ENCODE measurements around the gene HEATR5B. TPM values are rescaled to one million over a fixed set of nuclear protein-coding genes. Genes with fewer than 3 reads are reported as not detected.

Gene HEATR5B
- total RNA-seq, 1 donor from 2014 or later: 15.7 TPM

GRCh38 chr2:37084797-37085196 lies 625 bp upstream of the HEATR5B start:
- peak overlapping the region; percentile 71 for H3K27ac ChIP-seq (ENCODE audit: low read depth, low read length)
- peaks cover 6% of the 10 kb centered on the region for H3K36me3 Mint-ChIP-seq (ENCODE audit: low read depth, unreplicated experiment)
- FAIRE-seq (no peak), DNase-seq (ENCODE audit: low read depth) (no peak)
- H3K4me1 ChIP-seq (ENCODE audit: insufficient read depth, low read length): peaks cover 19% of the 10 kb centered on the region
- H2AFZ ChIP-seq (ENCODE audit: low read depth, low read length): peak overlapping the region; percentile 98
- TF ChIP-seq, protein P1, sequence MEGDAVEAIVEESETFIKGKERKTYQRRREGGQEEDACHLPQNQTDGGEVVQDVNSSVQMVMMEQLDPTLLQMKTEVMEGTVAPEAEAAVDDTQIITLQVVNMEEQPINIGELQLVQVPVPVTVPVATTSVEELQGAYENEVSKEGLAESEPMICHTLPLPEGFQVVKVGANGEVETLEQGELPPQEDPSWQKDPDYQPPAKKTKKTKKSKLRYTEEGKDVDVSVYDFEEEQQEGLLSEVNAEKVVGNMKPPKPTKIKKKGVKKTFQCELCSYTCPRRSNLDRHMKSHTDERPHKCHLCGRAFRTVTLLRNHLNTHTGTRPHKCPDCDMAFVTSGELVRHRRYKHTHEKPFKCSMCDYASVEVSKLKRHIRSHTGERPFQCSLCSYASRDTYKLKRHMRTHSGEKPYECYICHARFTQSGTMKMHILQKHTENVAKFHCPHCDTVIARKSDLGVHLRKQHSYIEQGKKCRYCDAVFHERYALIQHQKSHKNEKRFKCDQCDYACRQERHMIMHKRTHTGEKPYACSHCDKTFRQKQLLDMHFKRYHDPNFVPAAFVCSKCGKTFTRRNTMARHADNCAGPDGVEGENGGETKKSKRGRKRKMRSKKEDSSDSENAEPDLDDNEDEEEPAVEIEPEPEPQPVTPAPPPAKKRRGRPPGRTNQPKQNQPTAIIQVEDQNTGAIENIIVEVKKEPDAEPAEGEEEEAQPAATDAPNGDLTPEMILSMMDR (IDR thresholded peaks at IDR 0.05; ENCODE audit: insufficient read depth, low read depth, low read length): no peak
- TF ChIP-seq EZH2 (IDR thresholded peaks at IDR 0.05; ENCODE audit: insufficient read depth, low read length): no peak
- H3K36me3 ChIP-seq (ENCODE audit: insufficient read depth, low read length): peaks cover 4% of the 10 kb centered on the region
- H3K79me2 ChIP-seq (ENCODE audit: insufficient read depth, low read length): peaks cover 55% of the 10 kb centered on the region
- H3K27me3 Mint-ChIP-seq (ENCODE audit: low read depth, unreplicated experiment): no peaks in the 10 kb centered on the region
- no peak overlapping the region for H3K4me3 Mint-ChIP-seq (ENCODE audit: unreplicated experiment)
- H3K27ac Mint-ChIP-seq (ENCODE audit: unreplicated experiment): no peak overlapping the region
- peak overlapping the region; percentile 88 for H3K9ac ChIP-seq (ENCODE audit: low read length)
- H3K4me1 Mint-ChIP-seq (ENCODE audit: low read depth, unreplicated experiment): peaks cover 3% of the 10 kb centered on the region
- no peaks in the 10 kb centered on the region for H3K9me3 Mint-ChIP-seq (ENCODE audit: unreplicated experiment)
- H3K4me3 ChIP-seq (ENCODE audit: insufficient read depth, low read depth, low read length): peak overlapping the region; percentile 99
- H3K4me2 ChIP-seq (ENCODE audit: low read length): peak overlapping the region; percentile 90
- H4K20me1 ChIP-seq (ENCODE audit: insufficient read depth, low read length): no peaks in the 10 kb centered on the region
- H3K9me3 ChIP-seq (ENCODE audit: insufficient read depth, low read depth, low read length): no peaks in the 10 kb centered on the region
- H3K27me3 ChIP-seq (ENCODE audit: insufficient read depth, low read length): no peaks in the 10 kb centered on the region

GRCh38 chr2:37080689-37081088 lies 3.5 kb downstream of the HEATR5B start:
- peaks cover 54% of the 10 kb centered on the region for H3K79me2 ChIP-seq (ENCODE audit: insufficient read depth, low read length)
- no peaks in the 10 kb centered on the region for H3K27me3 Mint-ChIP-seq (ENCODE audit: low read depth, unreplicated experiment)
- no peak overlapping the region for H3K27ac Mint-ChIP-seq (ENCODE audit: unreplicated experiment)
- H3K9me3 Mint-ChIP-seq (ENCODE audit: unreplicated experiment): no peaks in the 10 kb centered on the region
- TF ChIP-seq, protein P1 (IDR thresholded peaks at IDR 0.05; ENCODE audit: insufficient read depth, low read depth, low read length): no peak
- TF ChIP-seq EZH2 (IDR thresholded peaks at IDR 0.05; ENCODE audit: insufficient read depth, low read length): no peak
- H2AFZ ChIP-seq (ENCODE audit: low read depth, low read length): no peak overlapping the region
- no peak for FAIRE-seq
- peaks cover 12% of the 10 kb centered on the region for H3K36me3 ChIP-seq (ENCODE audit: insufficient read depth, low read length)
- H3K9me3 ChIP-seq (ENCODE audit: insufficient read depth, low read depth, low read length): no peaks in the 10 kb centered on the region
- H3K4me2 ChIP-seq (ENCODE audit: low read length): no peak overlapping the region
- H3K4me1 ChIP-seq (ENCODE audit: insufficient read depth, low read length): peaks cover 18% of the 10 kb centered on the region
- H3K36me3 Mint-ChIP-seq (ENCODE audit: low read depth, unreplicated experiment): peaks cover 10% of the 10 kb centered on the region
- H3K4me3 ChIP-seq (ENCODE audit: insufficient read depth, low read depth, low read length): no peak overlapping the region
- DNase-seq (ENCODE audit: low read depth): no peak
- no peak overlapping the region for H3K4me3 Mint-ChIP-seq (ENCODE audit: unreplicated experiment)
- H3K4me1 Mint-ChIP-seq (ENCODE audit: low read depth, unreplicated experiment): peaks cover under 1% of the 10 kb centered on the region
- no peaks in the 10 kb centered on the region for H3K27me3 ChIP-seq (ENCODE audit: insufficient read depth, low read length)
- H4K20me1 ChIP-seq (ENCODE audit: insufficient read depth, low read length): no peaks in the 10 kb centered on the region
- no peak overlapping the region for H3K27ac ChIP-seq (ENCODE audit: low read depth, low read length)
- no peak overlapping the region for H3K9ac ChIP-seq (ENCODE audit: low read length)

- Histone ChIP-seq H3K4me1 (ENCODE audit: insufficient read depth, low read length) (peaks cover 14% of the 10 kb centered on the region), H3K27ac (ENCODE audit: low read depth, low read length) (no peak overlapping the region), H4K20me1 (ENCODE audit: insufficient read depth, low read length) (no peaks in the 10 kb centered on the region), H3K79me2 (ENCODE audit: insufficient read depth, low read length) (peaks cover 54% of the 10 kb centered on the region), H3K9ac (ENCODE audit: low read length) (no peak overlapping the region), H3K4me3 (ENCODE audit: insufficient read depth, low read depth, low read length) (no peak overlapping the region), H3K4me2 (ENCODE audit: low read length) (no peak overlapping the region), H3K27me3 (ENCODE audit: insufficient read depth, low read length) (no peaks in the 10 kb centered on the region), H3K9me3 (ENCODE audit: insufficient read depth, low read depth, low read length) (no peaks in the 10 kb centered on the region), H3K36me3 (ENCODE audit: insufficient read depth, low read length) (peaks cover 12% of the 10 kb centered on the region), H2AFZ (ENCODE audit: low read depth, low read length) (no peak overlapping the region)
- no peak overlapping the region for H3K4me3 Mint-ChIP-seq (ENCODE audit: unreplicated experiment)
- H3K27me3 Mint-ChIP-seq (ENCODE audit: low read depth, unreplicated experiment): no peaks in the 10 kb centered on the region
- FAIRE-seq (no peak), DNase-seq (ENCODE audit: low read depth) (no peak)
- no peaks in the 10 kb centered on the region for H3K9me3 Mint-ChIP-seq (ENCODE audit: unreplicated experiment)
- no peaks in the 10 kb centered on the region for H3K4me1 Mint-ChIP-seq (ENCODE audit: low read depth, unreplicated experiment)
- peaks cover 10% of the 10 kb centered on the region for H3K36me3 Mint-ChIP-seq (ENCODE audit: low read depth, unreplicated experiment)
- no peak overlapping the region for H3K27ac Mint-ChIP-seq (ENCODE audit: unreplicated experiment)
- TF ChIP-seq EZH2 (IDR thresholded peaks at IDR 0.05; ENCODE audit: insufficient read depth, low read length): no peak
- TF ChIP-seq, protein P1 (IDR thresholded peaks at IDR 0.05; ENCODE audit: insufficient read depth, low read depth, low read length): no peak
These were observed 3.9 kb downstream of the HEATR5B start for GRCh38 chr2:37080266-37080665.

Measured in astrocyte (in vitro differentiated cells and primary cell).